Muscle layer of duodenum (tissue), 2 donors: ENCODE data around the gene MDC1.
A peak's percentile ranks its signal among the peaks of the same experiment; 100 is the strongest.
"Not testable (repeated sequence)": the region's sequence is repeated elsewhere in the genome, so short reads cannot be mapped to it uniquely, and the experiment has no call there.

ENCODE experiments used
- H3K27ac ChIP-seq: one replicate; pipeline ENCODE4 v1.7.0; 2013; ENCODE audit warnings: mild to moderate bottlenecking, low read length
- H3K27me3 ChIP-seq: one replicate; pipeline ENCODE4 v1.7.0; 2013; ENCODE audit warnings: low read depth, mild to moderate bottlenecking, control low read depth, low read length
- H3K36me3 ChIP-seq, 2 donors: one replicate each; pipeline ENCODE4 v1.7.0; 2013; ENCODE audit warnings: low read length in 2 of 2, control low read depth in 1 of 2, mild to moderate bottlenecking in 1 of 2; ENCODE audit not compliant: insufficient read depth in 2 of 2, control insufficient read depth in 1 of 2
- H3K4me1 ChIP-seq, 2 donors: one replicate each; pipeline ENCODE4 v1.7.0; 2013; ENCODE audit warnings: low read length in 2 of 2, mild to moderate bottlenecking in 2 of 2, control low read depth in 1 of 2, moderate library complexity in 1 of 2; ENCODE audit not compliant: insufficient read depth in 2 of 2, control insufficient read depth in 1 of 2
- H3K4me3 ChIP-seq, 2 donors: one replicate each; pipeline ENCODE4 v1.7.0; 2013; ENCODE audit warnings: low read length in 2 of 2, low read depth in 1 of 2, mild to moderate bottlenecking in 1 of 2
- H3K9me3 ChIP-seq, 2 donors: one replicate each; pipeline ENCODE4 v1.7.0; 2013; ENCODE audit warnings: low read length in 2 of 2, control low read depth in 1 of 2, mild to moderate bottlenecking in 1 of 2; ENCODE audit not compliant: control insufficient read depth in 1 of 2
- donor health status: healthy.

MDC1 gene, protein sequence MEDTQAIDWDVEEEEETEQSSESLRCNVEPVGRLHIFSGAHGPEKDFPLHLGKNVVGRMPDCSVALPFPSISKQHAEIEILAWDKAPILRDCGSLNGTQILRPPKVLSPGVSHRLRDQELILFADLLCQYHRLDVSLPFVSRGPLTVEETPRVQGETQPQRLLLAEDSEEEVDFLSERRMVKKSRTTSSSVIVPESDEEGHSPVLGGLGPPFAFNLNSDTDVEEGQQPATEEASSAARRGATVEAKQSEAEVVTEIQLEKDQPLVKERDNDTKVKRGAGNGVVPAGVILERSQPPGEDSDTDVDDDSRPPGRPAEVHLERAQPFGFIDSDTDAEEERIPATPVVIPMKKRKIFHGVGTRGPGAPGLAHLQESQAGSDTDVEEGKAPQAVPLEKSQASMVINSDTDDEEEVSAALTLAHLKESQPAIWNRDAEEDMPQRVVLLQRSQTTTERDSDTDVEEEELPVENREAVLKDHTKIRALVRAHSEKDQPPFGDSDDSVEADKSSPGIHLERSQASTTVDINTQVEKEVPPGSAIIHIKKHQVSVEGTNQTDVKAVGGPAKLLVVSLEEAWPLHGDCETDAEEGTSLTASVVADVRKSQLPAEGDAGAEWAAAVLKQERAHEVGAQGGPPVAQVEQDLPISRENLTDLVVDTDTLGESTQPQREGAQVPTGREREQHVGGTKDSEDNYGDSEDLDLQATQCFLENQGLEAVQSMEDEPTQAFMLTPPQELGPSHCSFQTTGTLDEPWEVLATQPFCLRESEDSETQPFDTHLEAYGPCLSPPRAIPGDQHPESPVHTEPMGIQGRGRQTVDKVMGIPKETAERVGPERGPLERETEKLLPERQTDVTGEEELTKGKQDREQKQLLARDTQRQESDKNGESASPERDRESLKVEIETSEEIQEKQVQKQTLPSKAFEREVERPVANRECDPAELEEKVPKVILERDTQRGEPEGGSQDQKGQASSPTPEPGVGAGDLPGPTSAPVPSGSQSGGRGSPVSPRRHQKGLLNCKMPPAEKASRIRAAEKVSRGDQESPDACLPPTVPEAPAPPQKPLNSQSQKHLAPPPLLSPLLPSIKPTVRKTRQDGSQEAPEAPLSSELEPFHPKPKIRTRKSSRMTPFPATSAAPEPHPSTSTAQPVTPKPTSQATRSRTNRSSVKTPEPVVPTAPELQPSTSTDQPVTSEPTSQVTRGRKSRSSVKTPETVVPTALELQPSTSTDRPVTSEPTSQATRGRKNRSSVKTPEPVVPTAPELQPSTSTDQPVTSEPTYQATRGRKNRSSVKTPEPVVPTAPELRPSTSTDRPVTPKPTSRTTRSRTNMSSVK (N-terminal part only)

DNA sequence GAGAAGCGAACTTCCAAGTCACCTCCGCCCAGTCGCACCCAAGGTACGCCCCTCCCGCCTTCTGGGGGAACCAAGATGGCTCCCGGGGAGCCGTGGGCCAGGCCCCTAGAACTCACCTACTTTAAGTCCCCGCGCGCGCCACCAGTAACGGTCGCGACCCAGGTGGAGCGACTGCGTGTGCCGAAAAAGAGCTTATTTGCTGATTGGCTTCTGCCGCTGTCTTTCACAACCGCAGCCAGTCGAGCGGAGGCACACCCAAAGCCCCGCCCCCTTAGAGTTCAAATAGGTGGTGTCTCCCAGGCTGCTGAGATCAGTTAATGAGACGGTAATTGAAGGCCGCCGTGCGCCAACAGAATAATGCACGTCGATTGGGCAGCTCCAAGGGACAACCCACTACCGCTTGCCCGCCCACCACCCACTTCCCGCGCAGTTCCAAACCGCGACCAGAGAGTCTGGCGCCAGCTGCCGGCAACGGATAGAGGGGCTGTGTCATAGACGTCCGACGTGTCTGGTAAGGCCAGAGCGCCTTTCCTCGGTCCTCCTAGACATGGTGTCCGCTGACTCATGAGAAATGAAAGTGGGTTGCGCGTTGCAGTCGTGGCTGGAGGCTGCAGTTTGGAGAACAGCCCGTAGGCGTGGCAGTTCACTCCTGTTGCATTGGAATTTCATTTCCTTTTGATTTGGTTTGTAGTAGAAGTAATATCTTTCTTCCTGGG lies at the start of gene MDC1:
Gene MDC1, minus strand, starts transcription at position 153 of the 716 bp plus-strand sequence. CDS start 2,106 bp downstream, outside the sequence.
- peak within 1 kb of the TSS; percentile 78 for H3K27ac ChIP-seq
- peaks cover 11 to 28% of the 10 kb centered on the region in 2 donors for H3K4me1 ChIP-seq
- no peaks in the 10 kb centered on the region for H3K27me3 ChIP-seq
- H3K4me3 ChIP-seq = peak within 1 kb of the TSS; percentile 57 to 76
- peaks cover 23 to 29% of the 10 kb centered on the region in 2 donors for H3K36me3 ChIP-seq
- H3K9me3 ChIP-seq = no peaks in the 10 kb centered on the region

DNA sequence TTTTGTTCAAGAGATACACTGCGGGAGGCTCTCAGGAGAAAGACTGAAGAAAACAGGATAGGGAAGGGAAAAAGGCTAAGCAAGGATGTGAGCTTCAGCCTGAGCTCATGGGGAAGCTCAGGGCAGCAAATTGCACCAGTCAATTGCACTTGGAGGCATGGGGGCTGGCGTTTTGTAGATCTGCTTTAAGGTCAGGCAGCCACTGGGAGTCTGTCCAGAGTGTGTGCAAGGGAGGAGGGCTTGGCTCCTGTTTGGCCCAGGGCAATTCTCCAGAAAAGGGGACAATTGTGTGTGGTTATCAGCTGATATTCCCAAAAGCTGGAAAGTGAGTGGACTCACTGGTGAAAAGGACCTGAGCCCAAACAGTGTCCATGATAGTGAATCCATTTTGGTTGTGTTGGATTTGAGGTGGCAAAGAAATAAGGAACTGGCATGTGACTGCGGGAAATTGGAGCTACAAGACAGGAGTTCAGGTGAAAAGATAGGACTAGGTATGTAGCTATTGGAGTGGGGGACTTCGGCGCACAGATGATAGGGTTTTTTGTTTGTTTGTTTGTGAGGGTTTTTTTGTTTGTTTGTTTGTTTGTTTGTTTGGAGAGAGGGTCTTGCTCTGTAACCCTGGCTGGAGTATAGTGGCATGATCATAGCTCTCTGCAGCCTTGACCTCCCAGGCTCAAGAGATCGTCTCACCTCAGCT lies 49.5 kb upstream of the MDC1 start:
- Histone ChIP-seq H3K4me1 (peaks cover 24 to 33% of the 10 kb centered on the region in 2 donors), H3K4me3 (no peak overlapping the region), H3K27me3 (no peaks in the 10 kb centered on the region), H3K27ac (no peak overlapping the region), H3K36me3 (no peaks in the 10 kb centered on the region), H3K9me3 (no peaks in the 10 kb centered on the region)

DNA sequence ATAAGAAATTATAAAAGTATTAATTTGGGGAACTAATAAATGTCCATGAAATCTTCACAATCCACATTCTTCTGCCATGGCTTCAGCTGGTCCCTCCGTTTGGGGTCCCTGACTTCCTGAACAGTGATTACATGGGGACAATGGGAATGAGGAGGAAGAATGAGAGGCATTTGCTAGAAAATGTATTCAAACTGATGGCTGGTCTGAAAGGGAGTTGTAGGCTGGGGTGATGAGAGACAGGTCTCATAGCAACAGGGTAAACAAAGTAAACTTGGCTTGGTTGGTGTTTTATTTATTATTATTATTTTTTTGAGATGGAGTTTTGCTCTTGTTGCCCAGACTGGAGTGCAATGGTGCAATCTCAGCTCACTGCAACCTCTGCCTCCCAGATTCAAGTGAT lies 48.4 kb upstream of the MDC1 start:
- H3K27ac ChIP-seq, H3K9me3 ChIP-seq, H3K4me3 ChIP-seq, H3K27me3 ChIP-seq, H3K36me3 ChIP-seq: not testable (repeated sequence)
- peaks cover 24 to 33% of the 10 kb centered on the region in 2 donors for H3K4me1 ChIP-seq

DNA sequence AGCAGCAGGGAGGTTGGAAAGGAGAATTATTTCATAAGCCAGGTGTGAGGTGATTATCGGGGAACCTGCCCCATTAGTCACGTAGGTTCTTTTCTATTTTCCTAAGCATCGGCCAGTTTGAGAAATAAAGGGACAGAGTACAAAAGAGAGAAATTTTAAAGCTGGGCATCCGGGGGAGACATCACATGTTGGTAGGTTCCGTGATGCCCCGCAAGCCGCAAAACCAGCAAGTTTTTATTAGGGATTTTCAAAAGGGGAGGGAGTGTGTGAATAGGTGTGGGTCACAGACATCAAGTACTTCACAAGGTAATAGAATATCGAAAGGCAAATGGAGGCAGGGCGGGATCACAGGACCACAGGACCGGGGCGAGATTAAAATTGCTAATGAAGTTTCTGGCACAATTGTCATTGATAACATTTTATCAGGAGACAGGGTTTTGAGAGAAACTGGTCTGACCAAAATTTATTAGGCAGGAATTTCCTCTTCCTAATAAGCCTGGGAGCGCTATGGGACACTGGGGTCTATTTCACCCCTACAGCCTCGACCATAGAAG lies 47.5 kb upstream of the MDC1 start:
- H3K9me3 ChIP-seq, H3K27ac ChIP-seq, H3K27me3 ChIP-seq, H3K36me3 ChIP-seq, H3K4me3 ChIP-seq: not testable (repeated sequence)
- peaks cover 17 to 25% of the 10 kb centered on the region in 2 donors for H3K4me1 ChIP-seq

DNA sequence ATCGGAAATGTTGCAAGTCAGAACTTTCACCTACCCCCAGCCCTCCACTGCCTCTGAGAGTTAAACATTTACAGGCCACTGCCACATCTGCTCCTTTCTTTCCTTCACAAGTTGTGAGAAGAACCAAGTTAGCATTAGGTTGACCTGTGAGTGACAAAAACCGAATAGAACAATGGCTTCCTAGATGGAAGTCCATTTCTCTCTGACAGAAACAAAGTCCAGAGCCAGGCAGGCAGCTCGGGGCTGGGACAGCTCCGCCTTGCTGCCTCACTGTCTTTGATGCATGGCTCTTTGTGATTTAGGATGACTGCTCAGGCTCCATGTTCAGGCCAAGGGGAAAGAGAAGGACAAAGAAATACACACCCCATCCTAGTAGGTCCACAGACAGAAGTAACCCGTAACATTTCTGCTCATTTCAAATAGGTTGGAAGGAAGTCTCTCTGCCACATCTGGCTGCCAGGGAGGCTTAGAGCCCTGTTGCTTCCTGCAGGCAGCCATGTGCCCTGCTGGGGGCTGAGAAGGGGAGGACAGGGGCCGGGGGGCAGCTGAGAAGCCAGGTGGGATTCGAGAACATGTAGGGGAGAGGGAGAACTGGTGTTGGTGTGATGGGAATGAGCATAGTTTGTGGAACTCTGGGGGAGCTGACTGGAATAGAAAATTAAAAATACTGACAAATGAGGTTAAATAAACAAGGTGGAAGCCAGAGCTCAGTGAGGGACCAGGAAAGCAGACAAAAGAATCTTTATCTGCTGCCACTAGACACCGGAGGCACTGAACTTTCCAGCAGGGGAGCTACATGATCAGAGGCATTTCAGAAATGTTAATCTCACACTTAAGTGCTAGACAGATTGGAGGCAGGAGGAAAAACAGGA lies 46.8 kb upstream of the MDC1 start:
- no peak overlapping the region for H3K4me3 ChIP-seq
- no peaks in the 10 kb centered on the region for H3K9me3 ChIP-seq
- peaks cover 12 to 18% of the 10 kb centered on the region in 2 donors for H3K4me1 ChIP-seq
- no peaks in the 10 kb centered on the region for H3K27me3 ChIP-seq
- H3K27ac ChIP-seq = peak overlapping the region; percentile 40
- H3K36me3 ChIP-seq = no peaks in the 10 kb centered on the region

DNA sequence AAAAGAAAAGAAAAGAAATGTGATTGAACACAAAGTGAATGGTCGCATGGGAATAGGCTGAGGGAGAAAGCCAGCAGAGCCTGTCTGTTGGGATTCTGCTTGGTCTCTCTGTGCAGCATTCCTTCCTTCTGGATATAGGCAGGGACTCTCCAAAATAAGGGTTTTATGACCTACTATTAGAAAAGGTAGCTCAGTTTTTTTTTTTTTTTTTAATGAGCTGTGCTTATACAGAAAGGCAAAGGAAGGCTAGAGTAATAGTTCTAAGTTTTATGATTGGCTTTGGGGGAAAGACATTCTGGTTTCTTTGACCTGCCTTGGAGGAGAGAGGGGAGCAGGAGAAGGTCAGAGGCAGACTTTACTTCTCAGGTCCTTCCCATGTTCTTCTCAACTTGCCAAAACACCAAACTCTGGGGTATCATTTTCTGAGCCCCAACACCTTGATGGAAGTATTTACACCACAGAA lies 46.1 kb upstream of the MDC1 start:
- Histone ChIP-seq H3K4me3 (no peak overlapping the region), H3K36me3 (no peaks in the 10 kb centered on the region), H3K9me3 (no peaks in the 10 kb centered on the region), H3K27ac (peak overlapping the region; percentile 40), H3K27me3 (no peaks in the 10 kb centered on the region), H3K4me1 (peaks cover 6 to 15% of the 10 kb centered on the region in 2 donors)

DNA sequence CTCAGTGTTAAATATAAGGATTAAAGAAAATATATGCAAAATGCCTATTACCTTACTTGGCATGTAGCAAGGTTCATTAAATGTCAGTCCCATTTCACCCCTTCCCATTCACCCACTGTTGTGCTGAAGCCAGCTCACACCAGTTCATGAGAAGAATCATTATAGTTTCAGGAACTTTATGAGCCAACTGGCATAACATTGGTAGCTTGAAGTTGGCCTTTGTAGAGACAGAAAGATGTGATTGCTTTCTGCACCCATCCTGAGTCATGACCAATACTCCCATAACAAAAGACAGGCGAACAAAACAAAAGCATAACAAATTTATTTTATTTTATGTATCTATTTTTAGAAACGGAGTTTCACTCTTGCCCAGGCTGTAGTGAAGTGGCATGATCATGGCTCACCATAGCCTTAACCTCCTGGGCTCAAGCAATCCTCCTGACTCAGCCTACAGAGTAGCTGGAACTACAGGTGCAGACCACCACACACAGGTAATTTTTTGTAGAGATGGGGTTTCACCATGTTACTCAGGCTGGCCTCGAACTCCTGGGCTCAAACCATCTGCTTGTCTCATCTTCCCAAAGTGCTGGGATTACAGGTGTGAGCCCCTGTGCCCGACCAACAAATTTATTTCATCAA lies 44.8 kb upstream of the MDC1 start:
- H3K36me3 ChIP-seq = no peaks in the 10 kb centered on the region
- no peak overlapping the region for H3K4me3 ChIP-seq
- peaks cover 6 to 15% of the 10 kb centered on the region in 2 donors for H3K4me1 ChIP-seq
- no peaks in the 10 kb centered on the region for H3K9me3 ChIP-seq
- H3K27me3 ChIP-seq = no peaks in the 10 kb centered on the region
- no peak overlapping the region for H3K27ac ChIP-seq

DNA sequence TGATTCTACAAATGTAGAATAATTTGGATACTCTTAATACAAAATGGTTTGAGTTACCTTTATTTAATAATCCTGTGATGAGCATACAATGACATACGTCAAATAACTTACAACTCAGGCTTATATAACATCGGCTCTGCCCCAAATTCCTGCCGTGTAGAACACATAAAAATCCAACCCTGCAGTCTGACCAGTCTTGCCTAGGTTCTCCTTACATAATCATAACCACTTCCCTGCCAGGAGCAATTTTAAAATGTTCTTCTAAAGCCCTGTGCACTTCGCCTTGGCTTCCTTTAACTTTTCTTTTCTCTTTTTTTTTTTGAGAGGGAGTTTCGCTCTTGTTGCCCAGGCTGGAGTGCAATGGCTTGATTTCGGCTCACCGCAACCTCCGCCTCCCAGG lies 43.5 kb upstream of the MDC1 start:
- peaks cover 6 to 10% of the 10 kb centered on the region in 2 donors for H3K4me1 ChIP-seq
- no peaks in the 10 kb centered on the region for H3K36me3 ChIP-seq
- no peak overlapping the region for H3K4me3 ChIP-seq
- H3K27ac ChIP-seq = no peak overlapping the region
- H3K9me3 ChIP-seq = no peaks in the 10 kb centered on the region
- no peaks in the 10 kb centered on the region for H3K27me3 ChIP-seq

DNA sequence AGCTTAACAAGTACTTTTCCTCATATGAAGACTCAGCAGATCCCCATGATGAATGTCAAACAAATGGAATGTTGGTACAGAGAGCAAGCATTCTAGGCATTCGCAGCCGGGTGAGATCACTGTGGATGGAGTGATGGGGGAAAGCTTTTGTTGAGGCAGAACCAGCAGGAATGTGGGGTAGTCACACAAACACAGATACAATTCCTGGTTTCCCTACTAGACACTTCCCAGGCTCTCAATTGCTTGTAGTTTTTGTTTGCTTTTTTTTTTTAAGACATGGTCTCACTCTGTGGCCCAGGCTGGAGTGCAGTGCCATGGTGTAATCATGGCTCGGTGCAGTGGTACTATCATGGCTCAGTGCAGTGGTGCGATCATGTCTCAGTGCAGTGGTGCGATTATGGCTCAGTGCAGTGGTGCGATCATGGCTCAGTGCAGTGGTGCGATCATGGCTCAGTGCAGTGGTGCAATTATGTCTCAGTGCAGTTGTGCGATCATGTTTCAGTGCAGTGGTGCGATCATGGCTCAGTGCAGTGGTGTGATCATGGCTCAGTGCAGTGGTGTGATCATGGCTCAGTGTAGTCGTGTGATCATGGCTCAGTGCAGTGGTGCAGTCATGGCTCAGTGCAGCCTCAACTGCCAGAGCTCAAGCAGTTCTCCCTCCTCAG lies 42.6 kb upstream of the MDC1 start:
- Histone ChIP-seq H3K36me3 (no peaks in the 10 kb centered on the region), H3K27ac (peak overlapping the region; percentile 68), H3K9me3 (no peaks in the 10 kb centered on the region), H3K4me3 (no peak overlapping the region), H3K4me1 (peaks cover 6 to 10% of the 10 kb centered on the region in 2 donors), H3K27me3 (no peaks in the 10 kb centered on the region)
